Measurements from ENCODE around the gene CLEC16A. TPM values are rescaled to one million over a fixed set of nuclear protein-coding genes. Genes with fewer than 3 reads are reported as not detected.

Gene CLEC16A
- total RNA-seq, 2 experiments from 2014 or later: 36.5 to 55.9 TPM

DNA sequence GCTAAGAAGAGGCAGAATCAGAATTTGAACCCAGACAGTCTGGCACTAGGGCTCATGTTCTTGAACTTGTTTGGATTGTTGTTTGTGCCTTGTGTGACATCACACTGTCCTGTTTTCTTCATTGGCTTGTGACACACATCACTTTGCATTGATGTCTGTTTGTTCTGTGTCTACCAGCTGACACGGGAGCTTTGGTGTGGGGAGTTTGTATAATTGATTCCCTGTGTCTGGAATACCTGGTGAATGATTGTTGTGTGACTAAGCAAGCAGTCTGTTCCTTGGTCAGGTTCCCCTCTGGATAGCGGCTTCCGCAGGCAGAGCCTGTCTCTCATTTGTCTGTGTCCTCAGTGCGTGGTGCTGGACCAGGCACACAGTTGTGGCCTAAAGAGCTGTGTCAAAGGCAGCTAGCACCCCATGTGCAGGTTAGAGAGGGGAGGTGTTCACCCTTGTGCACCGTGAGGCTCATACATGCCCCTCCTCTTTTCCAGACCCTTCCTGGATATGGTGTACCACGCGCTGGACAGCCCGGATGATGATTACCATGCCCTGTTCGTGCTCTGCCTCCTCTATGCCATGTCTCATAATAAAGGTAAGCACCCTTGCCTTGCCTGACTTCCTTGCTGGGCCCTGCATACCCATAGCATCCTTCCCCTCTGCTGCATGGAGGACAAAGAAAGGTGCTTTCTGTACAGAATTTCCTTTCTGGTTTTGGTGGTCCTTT lies 80.1 kb downstream of the CLEC16A start:
- Mint-ChIP-seq H3K9me3 (ENCODE audit: low read depth) (peaks cover 21% of the 10 kb centered on the region), H3K27ac (peak overlapping the region; percentile 90), H3K4me1 (peaks cover 39% of the 10 kb centered on the region), H3K27me3 (no peaks in the 10 kb centered on the region), H3K36me3 (peaks cover 80% of the 10 kb centered on the region), H3K4me3 (no peak overlapping the region)
- DNase-seq: peak; percentile 43
- ATAC-seq: peak; percentile 68
- CTCF ChIA-PET: interaction anchor here (0.6 to 4.1 kb wide), 8 partner anchors 9 to 330 kb away, joined by 3 to 14 read pairs (median 4); partner anchors contain the start of gene SOCS1

DNA sequence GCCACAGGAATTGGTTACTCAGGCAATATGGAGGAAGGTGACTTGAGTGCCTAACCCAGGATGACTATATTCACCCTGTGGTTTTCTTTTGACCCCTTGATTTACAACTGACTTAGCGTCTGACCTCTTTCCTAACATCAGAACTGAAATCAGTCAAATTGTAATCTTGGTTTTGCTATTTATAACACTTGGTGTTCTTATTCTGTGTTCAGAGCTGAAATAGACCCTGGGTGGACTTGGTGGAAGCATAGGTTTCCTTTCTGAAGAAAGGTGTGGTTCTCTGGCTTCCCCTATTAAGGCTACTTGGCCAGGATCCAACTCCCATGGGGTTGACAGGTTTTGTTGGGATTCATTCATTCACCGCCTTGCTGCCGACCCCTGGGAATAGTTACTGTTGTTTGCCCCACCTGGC lies 80.8 kb downstream of the CLEC16A start:
- H3K27ac Mint-ChIP-seq: peak overlapping the region; percentile 90
- no peak overlapping the region for H3K4me3 Mint-ChIP-seq
- peaks cover 39% of the 10 kb centered on the region for H3K4me1 Mint-ChIP-seq

DNA sequence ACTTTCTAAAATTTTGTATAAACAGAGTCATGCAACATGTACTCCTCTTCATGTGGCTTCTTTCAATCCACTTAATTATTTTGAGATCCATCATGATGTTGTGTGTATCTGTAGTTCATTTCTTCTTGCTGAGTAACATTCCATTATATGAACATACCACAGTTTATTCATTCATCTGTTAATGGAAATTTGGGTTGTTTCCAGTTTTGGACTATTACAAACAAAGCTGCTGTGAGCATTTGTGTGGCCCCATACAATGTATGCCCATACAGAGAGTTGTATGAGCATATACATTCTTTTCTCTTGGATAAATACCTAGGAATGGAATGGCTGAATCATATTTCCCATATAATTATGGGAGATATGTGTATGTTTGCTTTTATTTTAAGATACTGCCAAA lies 85.6 kb downstream of the CLEC16A start:
- DNase-seq: no peak
- H3K36me3 Mint-ChIP-seq: peaks cover 90% of the 10 kb centered on the region
- H3K4me1 Mint-ChIP-seq: peaks cover 48% of the 10 kb centered on the region
- ATAC-seq: no peak
- CTCF ChIA-PET: interaction anchor here (1.4 kb wide), 1 partner anchor 17 kb away, joined by 5 read pairs; no protein-coding TSS in a partner anchor
- no peak overlapping the region for H3K27ac Mint-ChIP-seq
- H3K9me3 Mint-ChIP-seq (ENCODE audit: low read depth): peaks cover 25% of the 10 kb centered on the region
- no peak overlapping the region for H3K4me3 Mint-ChIP-seq
- H3K27me3 Mint-ChIP-seq: no peaks in the 10 kb centered on the region

More for the DNA sequence above, 80.8 kb downstream of the CLEC16A start:
- DNase-seq: no peak
- Mint-ChIP-seq H3K9me3 (ENCODE audit: low read depth) (peaks cover 25% of the 10 kb centered on the region), H3K36me3 (peaks cover 80% of the 10 kb centered on the region), H3K27me3 (no peaks in the 10 kb centered on the region)
- ATAC-seq: peak; percentile 77
- CTCF ChIA-PET: interaction anchor here (0.7 to 4.1 kb wide), 9 partner anchors 10 to 330 kb away, joined by 3 to 14 read pairs (median 4); partner anchors contain the start of gene SOCS1

DNA sequence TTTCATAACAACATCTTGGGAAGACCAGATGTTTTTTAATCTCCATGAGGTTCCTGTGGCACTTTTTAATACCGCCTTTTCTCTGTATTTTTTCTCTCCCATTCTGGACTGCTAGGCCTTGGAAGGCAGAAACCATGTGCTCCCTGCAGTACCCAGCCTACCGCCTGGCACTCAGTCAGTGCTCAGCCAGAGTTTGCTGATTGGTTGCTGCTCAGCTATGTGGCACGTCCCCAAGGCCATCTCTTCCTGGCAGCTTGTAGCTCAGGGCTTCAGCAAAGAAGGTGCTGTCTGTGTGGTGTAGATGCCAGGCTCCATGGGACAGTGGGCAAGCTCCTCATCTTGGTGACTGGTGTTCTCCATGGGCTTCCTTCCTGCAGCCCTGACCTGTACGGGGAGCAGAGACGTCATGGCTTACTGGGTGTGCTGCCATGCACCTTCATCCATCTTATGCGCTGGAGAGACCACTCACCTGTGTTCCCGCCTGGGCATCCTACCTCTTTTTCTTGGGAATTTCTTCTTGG lies 86.7 kb downstream of the CLEC16A start:
- H3K4me1 Mint-ChIP-seq: peaks cover 39% of the 10 kb centered on the region
- CTCF ChIA-PET: no interaction called here

DNA sequence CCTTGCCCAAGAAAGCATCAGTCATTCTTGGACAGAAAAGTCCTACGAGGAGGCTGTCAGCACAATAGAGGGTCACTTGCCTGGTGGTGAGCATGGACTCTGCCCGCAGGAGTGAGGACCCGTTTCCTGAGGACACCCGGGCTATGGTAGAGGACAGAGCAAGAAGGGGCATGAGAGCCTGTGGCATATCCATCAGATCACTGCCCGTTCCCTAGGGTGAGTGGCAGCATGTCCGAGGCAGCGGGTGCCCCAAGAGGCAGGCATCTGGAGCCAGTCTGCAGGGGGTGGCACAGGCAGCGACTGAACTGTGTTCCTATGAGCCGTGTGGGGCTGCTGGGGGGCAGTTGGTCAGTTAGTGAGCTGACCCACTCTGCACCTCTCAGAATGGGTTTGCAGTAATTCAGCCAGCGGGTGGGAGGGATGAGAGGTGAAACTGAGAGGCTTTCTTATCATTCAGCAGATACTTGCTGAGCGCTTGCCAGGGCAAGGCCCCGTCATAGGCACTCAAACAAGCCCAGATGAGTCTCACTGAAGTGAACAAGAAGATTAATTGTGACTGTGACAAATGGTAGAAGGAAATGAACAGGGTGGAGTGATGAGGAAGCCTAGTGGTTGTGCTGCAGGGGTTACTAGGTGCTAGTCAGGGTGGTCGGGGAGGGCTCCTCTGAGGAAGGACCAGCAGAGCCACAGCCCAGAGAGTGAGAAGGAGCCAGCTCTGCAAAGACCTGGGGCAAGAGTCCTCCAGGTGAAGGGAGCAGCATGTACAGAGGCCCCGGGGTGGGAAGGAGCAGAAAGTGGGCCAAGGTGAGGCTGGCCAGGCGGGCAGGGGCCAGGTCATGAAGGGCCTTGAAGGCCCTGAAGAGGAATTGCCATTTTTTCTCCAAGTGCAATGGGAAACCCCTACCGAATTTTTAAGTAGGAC lies 87.9 kb downstream of the CLEC16A start:
- Mint-ChIP-seq H3K27ac (peak overlapping the region; percentile 66), H3K36me3 (peaks cover 81% of the 10 kb centered on the region), H3K4me3 (no peak overlapping the region), H3K9me3 (ENCODE audit: low read depth) (peaks cover 15% of the 10 kb centered on the region), H3K27me3 (no peaks in the 10 kb centered on the region), H3K4me1 (peaks cover 34% of the 10 kb centered on the region)
- ATAC-seq: peak; percentile 39
- no peak for DNase-seq
- CTCF ChIA-PET: no interaction called here

More for the DNA sequence above, 86.7 kb downstream of the CLEC16A start:
- Mint-ChIP-seq H3K9me3 (ENCODE audit: low read depth) (peaks cover 23% of the 10 kb centered on the region), H3K27ac (no peak overlapping the region), H3K4me3 (no peak overlapping the region), H3K36me3 (peaks cover 87% of the 10 kb centered on the region), H3K27me3 (no peaks in the 10 kb centered on the region)
- ATAC-seq (no peak), DNase-seq (no peak)

DNA sequence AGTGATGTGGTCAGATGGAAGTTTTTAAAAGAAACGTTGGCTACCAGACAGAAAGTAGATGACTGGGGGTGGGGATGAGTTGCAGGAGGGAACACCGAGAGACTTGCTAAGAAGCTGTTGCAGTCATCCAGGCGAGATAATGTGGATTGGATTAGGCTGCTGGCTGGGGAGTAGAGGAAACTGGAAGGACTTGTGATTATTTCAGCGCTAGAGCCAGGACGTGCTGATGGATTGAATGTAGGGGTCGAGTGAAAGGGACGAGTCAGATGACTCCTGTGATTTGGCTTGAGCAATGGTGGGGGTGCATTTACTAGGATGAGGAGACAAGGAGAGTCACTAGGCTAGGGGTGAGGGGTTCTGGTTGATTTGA lies 88.5 kb downstream of the CLEC16A start:
- Mint-ChIP-seq H3K9me3 (ENCODE audit: low read depth) (peaks cover 11% of the 10 kb centered on the region), H3K27me3 (no peaks in the 10 kb centered on the region), H3K4me3 (no peak overlapping the region), H3K36me3 (peaks cover 76% of the 10 kb centered on the region), H3K4me1 (peaks cover 34% of the 10 kb centered on the region), H3K27ac (no peak overlapping the region)
- ATAC-seq: no peak
- DNase-seq: no peak
- CTCF ChIA-PET: interaction anchor here (1.5 to 1.7 kb wide), 2 partner anchors 13 to 18 kb away, joined by 3 to 7 read pairs; no protein-coding TSS in a partner anchor

DNA sequence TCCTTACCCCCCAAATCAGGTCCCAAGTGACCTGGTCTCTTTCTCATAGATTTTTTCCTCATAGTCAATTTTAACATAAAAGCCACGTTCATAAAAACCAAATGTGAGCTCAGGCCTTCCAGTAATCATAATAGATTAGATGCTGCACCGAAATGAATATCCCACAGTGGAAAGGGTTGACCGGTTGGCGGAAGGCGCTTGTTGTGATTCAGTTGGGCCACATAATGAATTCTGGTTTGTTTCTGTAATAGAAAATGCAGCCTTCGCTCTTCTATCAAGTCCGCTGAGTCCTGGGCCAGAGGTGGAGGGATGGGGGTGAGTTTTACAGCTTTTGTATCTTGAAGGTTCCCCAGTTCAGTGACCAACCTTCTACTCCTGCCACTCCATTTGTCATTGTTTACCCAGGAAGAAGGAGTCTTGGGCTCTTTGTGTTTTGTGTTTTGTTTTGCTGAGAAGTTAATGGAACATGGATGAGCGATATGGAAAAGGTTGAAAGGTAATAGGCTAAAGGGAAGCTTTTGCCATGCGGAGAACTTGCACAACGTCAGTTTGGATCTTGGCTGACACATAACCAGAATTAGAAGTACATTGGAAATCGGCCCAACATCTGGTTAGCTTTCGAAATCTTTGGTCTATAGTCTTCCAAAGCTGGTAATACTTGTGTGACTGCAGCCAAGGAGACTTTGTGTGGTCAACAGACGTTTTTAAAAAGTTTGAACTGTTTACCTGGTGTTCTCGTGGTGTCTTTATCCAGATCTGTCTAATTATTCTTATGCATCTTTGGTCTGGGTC lies 89.5 kb downstream of the CLEC16A start:
- CTCF ChIA-PET: interaction anchor here (0.6 to 2.5 kb wide), 5 partner anchors 9 to 30 kb away, joined by 3 to 14 read pairs (median 4); no protein-coding TSS in a partner anchor
- DNase-seq: no peak
- Mint-ChIP-seq H3K4me3 (no peak overlapping the region), H3K27me3 (no peaks in the 10 kb centered on the region), H3K9me3 (ENCODE audit: low read depth) (peaks cover 9% of the 10 kb centered on the region), H3K36me3 (peaks cover 73% of the 10 kb centered on the region), H3K27ac (no peak overlapping the region), H3K4me1 (peaks cover 34% of the 10 kb centered on the region)
- no peak for ATAC-seq

DNA sequence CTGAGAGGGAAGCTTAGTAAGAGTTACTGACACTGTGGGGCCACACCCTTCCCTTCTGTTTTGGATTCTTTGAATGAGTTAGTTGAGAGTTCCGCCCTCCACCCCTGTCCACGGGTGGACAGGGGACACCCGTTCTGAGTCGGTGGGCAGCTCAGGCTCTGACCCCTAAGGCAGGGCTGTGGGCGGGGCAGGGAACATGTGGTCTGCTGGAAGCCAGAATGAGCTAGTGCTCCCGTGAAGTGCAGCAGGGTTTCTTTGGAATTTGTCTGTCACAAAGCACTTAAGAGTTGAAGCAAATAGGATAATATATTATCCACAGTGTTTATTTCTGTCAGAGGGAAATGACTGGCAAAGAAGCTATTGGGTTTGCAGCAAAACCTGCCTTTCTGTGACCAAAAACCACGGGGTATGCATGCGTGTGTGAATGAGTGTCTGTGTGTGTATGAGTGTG lies 90.1 kb downstream of the CLEC16A start:
- Mint-ChIP-seq H3K4me1 (peaks cover 34% of the 10 kb centered on the region), H3K9me3 (ENCODE audit: low read depth) (peaks cover 4% of the 10 kb centered on the region), H3K4me3 (no peak overlapping the region), H3K36me3 (peaks cover 69% of the 10 kb centered on the region), H3K27me3 (no peaks in the 10 kb centered on the region), H3K27ac (peak overlapping the region; percentile 38)
- no peak for ATAC-seq
- no peak for DNase-seq
- CTCF ChIA-PET: interaction anchor here (0.6 to 2.5 kb wide), 5 partner anchors 9 to 29 kb away, joined by 3 to 14 read pairs (median 4); no protein-coding TSS in a partner anchor

DNA sequence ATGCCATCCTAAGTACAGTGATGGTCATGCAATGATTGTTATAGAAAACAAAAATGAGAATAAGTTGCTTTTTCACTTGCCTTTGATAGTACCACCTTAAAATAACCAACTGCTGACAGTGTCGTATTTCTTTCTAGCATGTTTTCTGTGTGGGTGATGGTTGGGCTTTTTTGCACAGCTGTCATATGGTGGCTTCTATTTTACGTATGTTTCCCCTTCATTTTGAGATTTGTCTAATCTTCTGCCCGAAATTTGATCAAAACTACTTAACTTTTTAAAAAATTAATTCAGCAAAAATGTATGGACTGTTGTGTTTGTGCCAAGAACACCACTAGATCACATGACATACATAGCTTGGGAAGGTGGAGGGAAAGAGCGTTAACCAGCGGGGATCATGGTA lies 90.7 kb downstream of the CLEC16A start:
- Mint-ChIP-seq H3K9me3 (ENCODE audit: low read depth) (no peaks in the 10 kb centered on the region), H3K27me3 (no peaks in the 10 kb centered on the region), H3K4me3 (no peak overlapping the region), H3K4me1 (peaks cover 34% of the 10 kb centered on the region), H3K27ac (no peak overlapping the region), H3K36me3 (peaks cover 70% of the 10 kb centered on the region)
- CTCF ChIA-PET: interaction anchor here (2.5 kb wide), 1 partner anchor 10 kb away, joined by 14 read pairs; no protein-coding TSS in a partner anchor
- DNase-seq: no peak
- no peak for ATAC-seq

DNA sequence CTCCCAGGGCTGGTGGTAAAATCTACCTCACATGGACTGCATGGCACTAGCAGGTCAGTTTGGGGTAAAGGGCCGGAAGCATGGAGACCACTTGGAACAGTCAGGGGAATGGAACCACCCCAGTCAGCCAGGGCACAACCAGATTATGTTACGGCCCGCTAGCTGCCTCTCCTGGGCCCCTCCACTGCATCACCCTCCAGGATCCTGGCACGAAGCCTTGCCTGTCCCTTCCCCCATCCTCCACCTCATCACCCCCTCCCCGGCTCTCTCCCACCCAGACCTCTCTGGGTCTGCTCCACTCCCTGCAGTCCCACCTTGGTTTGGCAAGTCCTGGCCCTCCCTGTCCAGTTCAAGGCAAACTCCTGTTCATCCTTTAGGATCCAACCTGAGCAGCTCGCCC lies 91.7 kb downstream of the CLEC16A start:
- no peak for DNase-seq
- H3K4me1 Mint-ChIP-seq: peaks cover 34% of the 10 kb centered on the region
- H3K27ac Mint-ChIP-seq: no peak overlapping the region
- CTCF ChIA-PET: interaction anchor here (2.5 kb wide), 1 partner anchor 11 kb away, joined by 14 read pairs; no protein-coding TSS in a partner anchor
- H3K36me3 Mint-ChIP-seq: peaks cover 63% of the 10 kb centered on the region
- H3K27me3 Mint-ChIP-seq: no peaks in the 10 kb centered on the region
- H3K4me3 Mint-ChIP-seq: no peak overlapping the region
- no peak for ATAC-seq
- no peaks in the 10 kb centered on the region for H3K9me3 Mint-ChIP-seq (ENCODE audit: low read depth)

DNA sequence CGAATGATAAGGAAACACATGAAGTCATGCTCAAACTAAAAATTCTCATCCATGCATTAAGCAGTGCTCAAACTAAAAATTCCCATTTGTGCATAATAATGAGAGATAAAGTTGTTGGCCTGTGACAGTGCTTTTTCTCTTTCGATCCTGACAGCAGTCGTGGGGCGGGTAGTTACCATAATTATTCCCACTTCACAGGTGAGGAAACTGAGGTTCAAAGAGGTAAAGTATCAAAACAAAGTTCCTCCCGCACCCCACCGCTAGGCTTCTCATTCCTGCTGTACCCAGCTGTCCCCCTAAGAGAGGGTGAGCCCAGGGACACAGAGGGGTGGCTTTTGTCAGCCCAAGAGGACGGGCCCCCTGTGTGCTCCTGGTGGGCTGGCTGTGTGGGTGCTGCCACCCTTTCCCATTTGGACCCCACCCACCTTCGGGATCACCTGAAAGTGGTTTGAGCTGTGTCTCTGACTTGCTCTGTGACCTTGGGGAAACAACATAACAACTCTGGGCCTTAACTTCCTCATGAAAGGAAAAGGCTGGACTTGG lies 92.6 kb downstream of the CLEC16A start:
- no peaks in the 10 kb centered on the region for H3K9me3 Mint-ChIP-seq (ENCODE audit: low read depth)
- peaks cover 61% of the 10 kb centered on the region for H3K36me3 Mint-ChIP-seq
- H3K4me1 Mint-ChIP-seq: peaks cover 30% of the 10 kb centered on the region
- DNase-seq (no peak), ATAC-seq (no peak)
- no peaks in the 10 kb centered on the region for H3K27me3 Mint-ChIP-seq
- no peak overlapping the region for H3K4me3 Mint-ChIP-seq
- CTCF ChIA-PET: no interaction called here
- H3K27ac Mint-ChIP-seq: no peak overlapping the region

DNA sequence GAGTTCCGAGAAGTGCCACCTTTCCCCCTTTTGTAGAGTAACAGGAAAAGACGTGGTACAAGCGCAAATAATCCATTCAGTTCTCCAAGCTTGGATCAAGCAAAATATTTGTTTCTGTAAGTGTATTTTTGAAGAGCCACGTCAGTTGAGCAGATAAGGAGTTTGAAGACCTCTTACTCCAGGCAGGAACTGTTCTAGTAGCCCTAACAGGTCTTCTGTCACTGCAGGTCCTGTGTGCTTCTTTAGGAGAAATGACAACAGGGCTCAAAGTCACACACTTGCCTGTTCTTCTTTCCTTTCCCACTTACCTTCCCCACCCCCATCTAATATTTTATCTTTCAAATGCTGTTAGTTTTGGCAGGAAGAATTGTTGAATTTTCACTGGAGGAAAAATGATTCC lies 93.9 kb downstream of the CLEC16A start:
- Mint-ChIP-seq H3K4me1 (peaks cover 23% of the 10 kb centered on the region), H3K27ac (no peak overlapping the region), H3K4me3 (no peak overlapping the region), H3K36me3 (peaks cover 56% of the 10 kb centered on the region), H3K27me3 (no peaks in the 10 kb centered on the region), H3K9me3 (ENCODE audit: low read depth) (no peaks in the 10 kb centered on the region)
- ATAC-seq (no peak), DNase-seq (no peak)
- CTCF ChIA-PET: no interaction called here

Data from activated CD8-positive, alpha-beta memory T cell treated with anti-CD3 and anti-CD28 coated beads, Interleukin-2, amount 10 ng/mL, durations not matched to agents 7 days and 5 days (primary cell).